A673 (cell line): ENCODE results near the gene PHC2.

Experiments used
- EZH2 ChIP-seq: fragments of 200-600 bp; sonication (generic); IDR thresholded peaks from 2 replicates; pipeline ENCODE4 v1.6.1; 2017; ENCODE audit warnings: borderline replicate concordance, low read depth, mild to moderate bottlenecking, mixed read lengths, antibody characterized with exemption, low read length; ENCODE audit not compliant: poor library complexity, severe bottlenecking
- TF ChIP-seq, protein P1 (sequence below): fragments of 300-800, 200-600 bp; sonication (generic); conservative IDR thresholded peaks from 2 replicates; pipeline ENCODE4 v1.5.1; 2017; ENCODE audit warnings: low read depth, mild to moderate bottlenecking, antibody characterized with exemption, low read length, moderate library complexity, mixed read lengths

DNA sequence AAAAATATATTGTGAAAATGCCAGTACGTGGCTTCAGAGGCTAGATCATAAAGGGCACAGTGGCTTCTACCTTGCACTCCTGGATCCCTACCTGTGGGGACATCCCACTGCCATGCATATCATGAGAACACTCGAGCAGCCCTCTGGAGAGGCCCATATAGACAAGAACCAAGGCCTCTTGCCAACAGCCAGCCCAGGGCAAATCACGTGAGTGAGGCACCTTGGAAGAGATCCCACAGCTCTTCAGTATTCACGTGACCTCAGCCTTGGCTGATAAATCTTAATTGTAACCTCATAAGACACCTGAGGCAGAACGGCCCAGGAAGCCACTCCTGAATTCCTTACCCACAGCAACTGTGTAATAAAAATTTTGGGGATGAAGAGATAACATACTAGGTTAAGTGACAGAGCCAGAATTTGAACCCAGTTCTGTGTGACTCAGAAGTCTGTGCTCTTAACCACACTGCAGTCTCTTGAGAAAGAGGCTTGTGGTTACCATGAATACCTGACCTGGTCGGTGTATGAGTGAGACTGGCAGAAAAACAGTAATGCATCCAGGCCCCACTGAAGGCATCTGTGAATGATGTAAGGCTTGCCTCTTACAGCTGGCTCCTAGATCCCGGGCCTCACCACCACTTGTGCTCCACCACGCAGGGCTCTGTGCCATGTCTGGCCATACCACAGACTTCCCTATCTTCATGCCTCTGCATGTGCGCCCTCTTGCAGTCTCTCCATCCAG lies 103.1 kb downstream of the PHC2 start:
- TF ChIP-seq, protein P1, sequence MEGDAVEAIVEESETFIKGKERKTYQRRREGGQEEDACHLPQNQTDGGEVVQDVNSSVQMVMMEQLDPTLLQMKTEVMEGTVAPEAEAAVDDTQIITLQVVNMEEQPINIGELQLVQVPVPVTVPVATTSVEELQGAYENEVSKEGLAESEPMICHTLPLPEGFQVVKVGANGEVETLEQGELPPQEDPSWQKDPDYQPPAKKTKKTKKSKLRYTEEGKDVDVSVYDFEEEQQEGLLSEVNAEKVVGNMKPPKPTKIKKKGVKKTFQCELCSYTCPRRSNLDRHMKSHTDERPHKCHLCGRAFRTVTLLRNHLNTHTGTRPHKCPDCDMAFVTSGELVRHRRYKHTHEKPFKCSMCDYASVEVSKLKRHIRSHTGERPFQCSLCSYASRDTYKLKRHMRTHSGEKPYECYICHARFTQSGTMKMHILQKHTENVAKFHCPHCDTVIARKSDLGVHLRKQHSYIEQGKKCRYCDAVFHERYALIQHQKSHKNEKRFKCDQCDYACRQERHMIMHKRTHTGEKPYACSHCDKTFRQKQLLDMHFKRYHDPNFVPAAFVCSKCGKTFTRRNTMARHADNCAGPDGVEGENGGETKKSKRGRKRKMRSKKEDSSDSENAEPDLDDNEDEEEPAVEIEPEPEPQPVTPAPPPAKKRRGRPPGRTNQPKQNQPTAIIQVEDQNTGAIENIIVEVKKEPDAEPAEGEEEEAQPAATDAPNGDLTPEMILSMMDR, result no peak
- no peak for TF ChIP-seq EZH2
